T-cell (primary cell): ENCODE measurements around the gene HSPB6. TPM values are rescaled to one million over a fixed set of nuclear protein-coding genes. Genes with fewer than 3 reads are reported as not detected.

Experiments
- ATAC-seq, 4 experiments: fragments of 200-7000 bp in 3 of 4; fragments of 150-1000 bp in 1 of 4; cut with Tn5 transposase; replicated peaks in 1 of 4; 1 replicate in 3 of 4; 2 replicates in 1 of 4; pipeline ENCODE4 v1.10.0; 2021; ENCODE audit warnings: moderate library complexity in 3 of 4, mild to moderate bottlenecking in 2 of 4, moderate number of reproducible peaks in 1 of 4
- CTCF ChIA-PET, 2 donors: fragments of 300-600 bp; sonication (Branson Sonifier 250); formaldehyde crosslinking; loops; one replicate each; lab custom pipeline; 2022; ENCODE audit warnings: antibody characterized with exemption in 2 of 2; lab: Charles Lee
- POLR2A ChIA-PET, 2 donors: fragments of 300-600 bp; sonication (Branson Sonifier 250); formaldehyde crosslinking; loops; one replicate each; lab custom pipeline; 2022; ENCODE audit warnings: antibody characterized with exemption in 2 of 2; lab: Charles Lee
- DNase-seq, 35 experiments: peaks; one replicate each; pipeline versions ENCODE4 v3.0.0 to v3.0.0-alpha.2; 2013 to 2023
- H3K27ac ChIP-seq: one replicate; pipeline ENCODE4 v1.5.1; 2013; ENCODE audit warnings: low read length
- H3K27me3 ChIP-seq, 2 experiments: replicated peaks in 1 of 2; 1 replicate in 1 of 2; 2 replicates in 1 of 2; pipeline versions ENCODE4 v1.6.1 to v1.7.0; 2013; ENCODE audit warnings: low read length in 1 of 2, mixed read lengths in 1 of 2; ENCODE audit not compliant: control insufficient read depth in 2 of 2, insufficient read depth in 2 of 2; ENCODE audit errors: extremely low read depth in 1 of 2
- H3K36me3 ChIP-seq, 2 donors: 1 replicate in 1 of 2; 2 replicates in 1 of 2; pipeline versions ENCODE4 v1.6.1 to v1.7.0; 2013; ENCODE audit warnings: low read length in 1 of 2; ENCODE audit not compliant: control insufficient read depth in 2 of 2, insufficient read depth in 1 of 2; ENCODE audit errors: extremely low read depth in 1 of 2
- H3K4me1 ChIP-seq, 2 experiments: 1 replicate in 1 of 2; 2 replicates in 1 of 2; pipeline versions ENCODE4 v1.6.1 to v1.7.0; 2013; ENCODE audit warnings: low read length in 2 of 2, mixed read lengths in 1 of 2; ENCODE audit not compliant: insufficient read depth in 2 of 2, control insufficient read depth in 1 of 2; ENCODE audit errors: extremely low read depth in 1 of 2
- H3K4me3 ChIP-seq, 2 donors: 1 replicate in 1 of 2; 2 replicates in 1 of 2; pipeline versions ENCODE4 v1.5.1 to v1.7.0; 2013; ENCODE audit warnings: mild to moderate bottlenecking in 2 of 2, low read length in 1 of 2, moderate library complexity in 1 of 2; ENCODE audit not compliant: control insufficient read depth in 1 of 2; ENCODE audit errors: extremely low read depth in 1 of 2
- H3K9me3 ChIP-seq: 2 replicates; pipeline ENCODE4 v1.7.0; 2013
- H3K27ac Mint-ChIP-seq, 2 donors: one replicate each; pipeline ENCODE4 v1.8.0; 2020 to 2021; ENCODE audit warnings: mild to moderate bottlenecking in 2 of 2, mixed read lengths in 2 of 2
- H3K27me3 Mint-ChIP-seq, 2 donors: one replicate each; pipeline ENCODE4 v1.8.0; 2021 to 2022; ENCODE audit warnings: mixed read lengths in 2 of 2
- H3K36me3 Mint-ChIP-seq: one replicate; pipeline ENCODE4 v1.8.0; 2021; ENCODE audit warnings: mixed read lengths
- H3K4me1 Mint-ChIP-seq, 3 donors: one replicate each; pipeline ENCODE4 v1.8.0; 2020 to 2022; ENCODE audit warnings: mixed read lengths in 3 of 3, mild to moderate bottlenecking in 1 of 3
- H3K4me3 Mint-ChIP-seq, 3 donors: one replicate each; pipeline ENCODE4 v1.8.0; 2020 to 2022; ENCODE audit warnings: mild to moderate bottlenecking in 3 of 3, mixed read lengths in 3 of 3, moderate library complexity in 3 of 3
- H3K9me3 Mint-ChIP-seq, 3 donors: one replicate each; pipeline ENCODE4 v1.8.0; 2020 to 2022; ENCODE audit warnings: mixed read lengths in 3 of 3
- WGBS: methylation state at CpG from one replicate; pipeline ENCODE4 v1.1.5; 2013; ENCODE audit warnings: missing lambda C conversion rate; ENCODE audit not compliant: insufficient coverage; 5-methylcytosine and 5-hydroxymethylcytosine counted together
- total RNA-seq, 35 experiments: library from RNA in 6 of 35; stranded (reverse) in 6 of 35; fragments of 120-200 nt in 1 of 35; gene quantifications; one replicate each; pipeline versions ENCODE4 v1.2.1 to v1.2.4 and lab custom pipeline; 2013 to 2026

The HSPB6 gene
- total RNA-seq, 5 donors from 2014 or later (not counting 1 experiment from before 2014, with no cell fraction given) = 0.44 to 0.69 (median 0.51) TPM; not detected in 2

- Histone ChIP-seq H3K4me1 (peaks cover 19 to 76% of the 10 kb centered on the region in 2 experiments), H3K9me3 (no peaks in the 10 kb centered on the region), H3K4me3 (peak within 1 kb of the TSS; percentile 54 to 68), H3K36me3 (peaks cover 0 to 22% of the 10 kb centered on the region in 2 donors), H3K27ac (peak within 1 kb of the TSS; percentile 87), H3K27me3 (no peaks in the 10 kb centered on the region)
- Mint-ChIP-seq H3K27ac (peak within 1 kb of the TSS; percentile 99 to 100), H3K36me3 (peaks cover 14% of the 10 kb centered on the region), H3K4me1 (peaks cover 54 to 70% (median 65%) of the 10 kb centered on the region in 3 donors), H3K4me3 (peak within 1 kb of the TSS; percentile 87 to 97 (median 88)), H3K9me3 (no peaks in the 10 kb centered on the region), H3K27me3 (no peaks in the 10 kb centered on the region)
- 0% methylated on average over 6 of the region's 9 CpGs for WGBS
- ATAC-seq = peak in 1 of 4 experiments; percentile 4
- CTCF ChIA-PET = no interaction called here
- peak; percentile 41 to 86 (median 60) for DNase-seq
- POLR2A ChIA-PET = no interaction called here
These were observed 14.6 kb downstream of the HSPB6 start, which contains the start of gene IGFLR1 for GRCh38 chr19:35742121-35742724. Gene IGFLR1 (minus strand): TSS chr19:35742452. CDS start chr19:35741180, 1,272 bp downstream.

DNA sequence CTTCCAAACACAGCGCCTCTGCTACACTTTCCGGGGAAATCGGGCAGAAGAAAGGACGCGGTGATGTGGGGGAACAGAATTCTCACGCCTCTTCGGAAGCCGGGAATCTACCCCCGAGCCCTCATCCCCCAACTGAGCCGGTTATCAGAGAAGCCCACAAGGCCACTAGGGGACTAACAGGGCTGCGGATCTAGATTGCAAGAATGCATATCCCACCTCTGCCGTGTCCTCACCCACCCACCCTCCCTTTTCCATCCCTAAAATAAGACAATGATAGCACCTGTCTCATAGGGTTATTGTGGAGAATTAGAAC, 15.7 kb downstream of the HSPB6 start:
- Histone ChIP-seq H3K4me1 (peaks cover 17 to 78% of the 10 kb centered on the region in 2 experiments), H3K4me3 (peak overlapping the region; percentile 68 to 82), H3K27me3 (no peaks in the 10 kb centered on the region), H3K27ac (peak overlapping the region; percentile 87), H3K36me3 (peaks cover 6 to 30% of the 10 kb centered on the region in 2 donors), H3K9me3 (no peaks in the 10 kb centered on the region)
- POLR2A ChIA-PET = interaction anchor here in 1 of 2 donors (0.8 kb wide), 1 partner anchor 10 kb away, joined by 3 read pairs; no protein-coding TSS in a partner anchor
- CTCF ChIA-PET = interaction anchor here in 1 of 2 donors (0.6 to 1.0 kb wide), 2 partner anchors 8 to 236 kb away, joined by 3 to 4 read pairs; no protein-coding TSS in a partner anchor
- H3K4me3 Mint-ChIP-seq = peak overlapping the region; percentile 87 to 97 (median 92)
- H3K36me3 Mint-ChIP-seq = peaks cover 14% of the 10 kb centered on the region
- 0% methylated on average over 2 of the region's 12 CpGs for WGBS
- no peaks in the 10 kb centered on the region for H3K9me3 Mint-ChIP-seq
- peaks cover 57 to 71% (median 70%) of the 10 kb centered on the region in 3 donors for H3K4me1 Mint-ChIP-seq
- ATAC-seq (no peak), DNase-seq (no peak)
- no peaks in the 10 kb centered on the region for H3K27me3 Mint-ChIP-seq
- peak overlapping the region; percentile 93 to 94 for H3K27ac Mint-ChIP-seq

DNA sequence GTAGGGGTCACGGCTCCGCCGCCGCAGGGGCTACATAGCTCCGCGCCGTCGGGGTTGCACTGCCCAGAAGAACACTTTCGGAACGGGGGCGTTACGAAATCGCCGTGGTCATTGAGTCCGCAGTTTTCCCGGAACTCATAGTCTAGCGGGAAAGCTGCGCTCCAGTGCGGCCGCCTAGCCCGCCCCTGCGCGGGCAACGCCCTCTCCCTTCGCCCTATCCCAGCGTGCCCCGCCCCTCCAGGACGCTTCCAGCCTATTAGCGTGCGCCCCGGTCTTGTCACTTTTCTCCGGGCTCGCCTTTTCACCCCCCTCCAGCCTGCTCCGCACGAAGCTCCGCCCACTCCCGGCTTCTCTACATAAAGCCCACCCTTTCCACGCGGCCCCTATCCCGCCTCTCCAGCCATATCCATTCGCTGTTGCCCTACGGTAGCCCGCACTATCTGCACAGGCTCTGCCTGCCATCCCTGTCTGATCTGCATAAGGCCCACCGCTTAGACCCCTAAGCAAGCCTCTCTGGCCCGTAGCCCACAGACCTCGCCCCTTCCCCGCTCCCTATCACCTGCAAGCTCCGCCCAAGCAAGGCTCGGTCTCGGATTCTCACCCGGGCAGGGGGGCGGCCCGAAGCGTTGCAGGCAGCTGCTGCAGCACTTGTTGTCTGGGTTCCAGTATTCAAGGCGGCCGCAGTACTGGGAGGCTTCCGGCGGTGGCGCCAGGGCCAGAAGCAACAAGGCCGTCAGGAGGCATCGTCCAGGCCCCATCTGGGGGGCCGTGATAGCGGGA, 16.2 kb downstream of the HSPB6 start:
- H3K27ac ChIP-seq = peak overlapping the region; percentile 87
- peak overlapping the region; percentile 93 to 94 for H3K27ac Mint-ChIP-seq
- H3K9me3 ChIP-seq = no peaks in the 10 kb centered on the region
- DNase-seq (peak; percentile 85 to 98 (median 94)), ATAC-seq (peak; percentile 66 to 71 (median 66))
- peak overlapping the region; percentile 68 to 82 for H3K4me3 ChIP-seq
- ChIA-PET POLR2A (interaction anchor here in 1 of 2 donors (0.8 kb wide), 1 partner anchor 10 kb away, joined by 3 read pairs; no protein-coding TSS in a partner anchor), CTCF (interaction anchor here in 1 of 2 donors (0.6 to 1.0 kb wide), 3 partner anchors 9 to 262 kb away, joined by 3 to 4 read pairs (median 3); no protein-coding TSS in a partner anchor)
- H3K9me3 Mint-ChIP-seq = no peaks in the 10 kb centered on the region
- H3K4me3 Mint-ChIP-seq = peak overlapping the region; percentile 87 to 97 (median 92)
- peaks cover 14 to 72% of the 10 kb centered on the region in 2 experiments for H3K4me1 ChIP-seq
- H3K27me3 ChIP-seq = no peaks in the 10 kb centered on the region
- peaks cover 15% of the 10 kb centered on the region for H3K36me3 Mint-ChIP-seq
- under 1% methylated on average over 61 of the region's 63 CpGs for WGBS
- H3K36me3 ChIP-seq = peaks cover 6 to 31% of the 10 kb centered on the region in 2 donors
- H3K27me3 Mint-ChIP-seq = no peaks in the 10 kb centered on the region
- peaks cover 52 to 66% (median 64%) of the 10 kb centered on the region in 3 donors for H3K4me1 Mint-ChIP-seq

- Histone ChIP-seq H3K4me1 (peaks cover 14 to 71% of the 10 kb centered on the region in 2 experiments), H3K27me3 (no peaks in the 10 kb centered on the region), H3K36me3 (peaks cover 10 to 37% of the 10 kb centered on the region in 2 donors), H3K27ac (peak overlapping the region; percentile 6), H3K4me3 (peak overlapping the region; percentile 68 to 82), H3K9me3 (no peaks in the 10 kb centered on the region)
- DNase-seq = no peak
- H3K4me3 Mint-ChIP-seq = peak overlapping the region; percentile 87 to 97 (median 92)
- H3K27ac Mint-ChIP-seq = peak overlapping the region in 1 of 2 donors; percentile 93
- 0% methylated on average over 11 of the region's 16 CpGs for WGBS
- no peaks in the 10 kb centered on the region for H3K9me3 Mint-ChIP-seq
- ChIA-PET POLR2A (no interaction called here), CTCF (no interaction called here)
- no peaks in the 10 kb centered on the region for H3K27me3 Mint-ChIP-seq
- ATAC-seq = peak; percentile 3 to 10 (median 6)
- H3K4me1 Mint-ChIP-seq = peaks cover 50 to 64% (median 60%) of the 10 kb centered on the region in 3 donors
- peaks cover 15% of the 10 kb centered on the region for H3K36me3 Mint-ChIP-seq
These were observed 16.8 kb downstream of the HSPB6 start for GRCh38 chr19:35740108-35740422.

DNA sequence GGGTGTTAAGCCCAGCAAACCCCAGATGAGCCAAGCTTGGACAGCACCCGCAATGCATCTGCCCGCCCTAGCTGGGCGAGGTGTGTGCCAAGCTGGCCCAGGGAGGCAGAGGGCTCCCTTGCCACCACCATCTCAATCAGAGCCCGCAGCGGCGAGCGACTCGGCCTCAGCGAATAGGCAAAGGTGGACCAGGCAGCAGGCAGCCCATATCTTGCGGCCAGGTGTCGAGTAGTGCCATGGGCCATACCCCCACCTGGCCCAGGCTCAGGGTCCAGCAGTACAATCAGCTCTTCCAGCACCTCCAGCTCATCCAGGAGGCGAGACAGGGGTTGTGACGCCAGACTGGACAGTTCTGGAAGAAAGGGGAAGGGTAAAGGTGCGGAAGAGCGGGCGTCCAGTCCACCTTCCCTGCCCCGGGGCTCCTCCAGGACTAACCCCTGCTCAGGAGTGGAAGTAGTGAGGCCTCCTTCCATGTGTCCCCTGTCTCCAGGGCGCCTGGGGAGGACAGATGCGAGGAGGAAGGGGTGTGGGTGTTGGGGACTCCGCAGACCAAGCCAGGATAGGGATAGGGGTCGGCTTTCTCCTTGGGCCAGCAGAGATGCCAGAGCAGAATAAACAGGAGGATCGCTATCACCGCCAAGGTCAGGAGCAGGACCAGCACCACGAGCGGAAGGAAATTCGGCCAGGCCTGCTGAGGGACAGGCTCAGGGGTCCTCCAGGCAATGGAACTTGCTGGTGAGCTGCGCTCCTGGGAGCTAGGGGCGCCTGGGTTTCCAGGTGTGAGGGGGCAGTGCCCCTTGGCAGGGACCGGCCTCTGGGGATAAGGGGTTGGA, 17.3 kb downstream of the HSPB6 start:
- Mint-ChIP-seq H3K27ac (peak overlapping the region in 1 of 2 donors; percentile 39), H3K4me3 (peak overlapping the region; percentile 70 to 97 (median 87)), H3K27me3 (no peaks in the 10 kb centered on the region), H3K4me1 (peaks cover 49 to 64% (median 61%) of the 10 kb centered on the region in 3 donors), H3K36me3 (peaks cover 19% of the 10 kb centered on the region), H3K9me3 (no peaks in the 10 kb centered on the region)
- Histone ChIP-seq H3K27ac (peak overlapping the region; percentile 6), H3K27me3 (no peaks in the 10 kb centered on the region), H3K9me3 (no peaks in the 10 kb centered on the region), H3K4me1 (peaks cover 14 to 68% of the 10 kb centered on the region in 2 experiments), H3K36me3 (peaks cover 12 to 43% of the 10 kb centered on the region in 2 donors), H3K4me3 (peak overlapping the region; percentile 68 to 82)
- 92% methylated on average over 16 of the region's 29 CpGs for WGBS
- ATAC-seq = no peak
- CTCF ChIA-PET = no interaction called here
- POLR2A ChIA-PET = no interaction called here
- no peak for DNase-seq
